Loucy (cell line): ENCODE results near the gene CPLANE1.

Source experiments
- CTCF ChIP-seq: fragments of 200-600 bp; sonication (generic); conservative IDR thresholded peaks from 2 replicates; pipeline ENCODE4 v1.5.1; 2014; ENCODE audit warnings: mild to moderate bottlenecking, antibody characterized with exemption, low read length
- EZH2phosphoT487 ChIP-seq: fragments of 200-600 bp; IDR thresholded peaks from 2 replicates; pipeline ENCODE4 v1.6.1; 2018; ENCODE audit warnings: antibody characterized with exemption, mild to moderate bottlenecking, moderate library complexity, borderline replicate concordance

DNA sequence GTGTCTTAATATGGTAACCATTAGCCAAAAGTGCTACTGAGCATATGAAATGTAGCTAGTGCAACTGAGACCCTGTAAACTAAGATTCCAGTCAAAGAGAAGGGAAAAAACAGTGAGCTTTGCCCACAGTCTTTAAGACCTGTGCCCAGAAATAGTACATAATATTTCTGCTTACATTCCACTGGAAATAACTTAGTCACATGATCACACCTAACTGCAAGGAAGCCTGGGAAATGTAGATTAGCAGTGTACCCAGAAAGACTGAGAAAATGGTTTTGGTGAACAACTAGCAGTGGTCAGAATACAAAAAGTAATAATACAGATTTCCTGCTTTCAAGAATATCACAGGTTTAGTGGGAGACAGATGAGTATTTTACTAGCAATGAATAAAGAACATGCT lies 2.5 kb upstream of the CPLANE1 start:
- TF ChIP-seq CTCF: no peak
- no peak for TF ChIP-seq EZH2phosphoT487
